ENCODE measurements around the gene EMC1. TPM values are rescaled to one million over a fixed set of nuclear protein-coding genes. Genes with fewer than 3 reads are reported as not detected.

EMC1 gene
- polyA plus RNA-seq, 2 of the 4 experiments (the other 2 are of a cell fraction) = 25.8 to 32.2 TPM

- no peak overlapping the region for H3K4me3 ChIP-seq
- no peak for DNase-seq (ENCODE audit: low read depth in 1 of 2, low spot score in 1 of 2)
- ATAC-seq = no peak
- ChIA-PET CTCF (interaction anchor here (1.1 to 1.5 kb wide), 2 partner anchors 15 to 393 kb away, joined by 3 to 5 read pairs; no protein-coding TSS in a partner anchor), POLR2A (no interaction called here)
- H3K4me1 ChIP-seq = no peaks in the 10 kb centered on the region
- no peak overlapping the region for H3K4me2 ChIP-seq
- TF ChIP-seq EP300 (IDR thresholded peaks at IDR 0.05) (no peak), CTCF (IDR thresholded peaks at IDR 0.05) (no peak), EHF (CRISPR knock-in tag; IDR thresholded peaks at IDR 0.05) (no peak), ZNF302 (CRISPR knock-in tag; IDR thresholded peaks at IDR 0.05) (no peak), RARB (CRISPR knock-in tag; IDR thresholded peaks at IDR 0.05) (no peak), PHF8 (IDR thresholded peaks at IDR 0.05; ENCODE audit: borderline replicate concordance, low read depth) (no peak), TP53 (CRISPR knock-in tag; IDR thresholded peaks at IDR 0.05) (no peak), ESRRA (IDR thresholded peaks at IDR 0.05; ENCODE audit: borderline replicate concordance, low read length) (no peak), CHD4 (IDR thresholded peaks at IDR 0.05; ENCODE audit: borderline replicate concordance) (no peak), JUN (IDR thresholded peaks at IDR 0.05) (no peak), E2F6 (IDR thresholded peaks at IDR 0.05; ENCODE audit: borderline replicate concordance, low read depth) (no peak), HEYL (CRISPR knock-in tag; IDR thresholded peaks at IDR 0.05) (no peak), FOSL2 (IDR thresholded peaks at IDR 0.05) (no peak), FOSL2 (CRISPR knock-in tag; IDR thresholded peaks at IDR 0.05) (no peak), MYC (IDR thresholded peaks at IDR 0.05; ENCODE audit: borderline replicate concordance, low read length) (no peak), FOXS1 (CRISPR knock-in tag; IDR thresholded peaks at IDR 0.05) (no peak)
- no peaks in the 10 kb centered on the region for H3K9me3 ChIP-seq
- no peak for FAIRE-seq
- no peak overlapping the region for H3K27ac ChIP-seq
- 76% methylated on average over 10 of the region's 11 CpGs for WGBS (ENCODE audit: missing lambda C conversion rate)
Measured at GRCh38 chr1:19268445-19268844, 17.1 kb upstream of the EMC1 start.

GRCh38 chr1:19262744-19263143 is 11.4 kb upstream of the EMC1 start:
- no peak for FAIRE-seq
- CTCF ChIA-PET = interaction anchor here (1.9 kb wide), 1 partner anchor 22 kb away, joined by 10 read pairs; no protein-coding TSS in a partner anchor
- TF ChIP-seq FOSL2 (IDR thresholded peaks at IDR 0.05) = no peak
- TF ChIP-seq FOSL2 (CRISPR knock-in tag; IDR thresholded peaks at IDR 0.05) = no peak
- TF ChIP-seq EHMT2 (IDR thresholded peaks at IDR 0.05; ENCODE audit: low read depth) = no peak
- peak in 1 of 2 experiments; percentile 16; a peak in 3 of 6 replicates for ATAC-seq
- Histone ChIP-seq H3K4me2 (no peak overlapping the region), H3K9me3 (no peaks in the 10 kb centered on the region), H3K4me1 (no peaks in the 10 kb centered on the region), H3K27ac (no peak overlapping the region), H3K4me3 (no peak overlapping the region)
- WGBS (ENCODE audit: missing lambda C conversion rate) = 86% methylated on average over 5 of the region's 5 CpGs
- POLR2A ChIA-PET = no interaction called here
- no peak for DNase-seq (ENCODE audit: low read depth in 1 of 2, low spot score in 1 of 2)

- POLR2A ChIA-PET = no interaction called here
- FAIRE-seq (no peak), ATAC-seq (peak; percentile 17 to 41; a peak in 5 of 6 replicates)
Measured at GRCh38 chr1:19262047-19262446, 10.7 kb upstream of the EMC1 start.

More at GRCh38 chr1:19262047-19262446, 10.7 kb upstream of the EMC1 start:
- 75% methylated on average over 5 of the region's 5 CpGs for WGBS (ENCODE audit: missing lambda C conversion rate)
- Histone ChIP-seq H3K9me3 (no peaks in the 10 kb centered on the region), H3K27ac (no peak overlapping the region), H3K4me1 (no peaks in the 10 kb centered on the region), H3K4me3 (no peak overlapping the region), H3K4me2 (no peak overlapping the region)
- TF ChIP-seq HMGXB4 (CRISPR knock-in tag; IDR thresholded peaks at IDR 0.05; ENCODE audit: borderline replicate concordance) (no peak), RCOR1 (IDR thresholded peaks at IDR 0.05; ENCODE audit: low read depth, low read length) (no peak), RAD21 (conservative IDR thresholded peaks at IDR 0.05 in 1 of 2, IDR thresholded peaks at IDR 0.05 in 1 of 2) (no peak), HOXA7 (CRISPR knock-in tag; IDR thresholded peaks at IDR 0.05) (no peak), FOSL2 (IDR thresholded peaks at IDR 0.05) (no peak), FOSL2 (CRISPR knock-in tag; IDR thresholded peaks at IDR 0.05) (no peak), HOXB5 (CRISPR knock-in tag; IDR thresholded peaks at IDR 0.05) (no peak), MYC (IDR thresholded peaks at IDR 0.05; ENCODE audit: borderline replicate concordance, low read length) (no peak), REST (IDR thresholded peaks at IDR 0.05) (no peak), BHLHE40 (IDR thresholded peaks at IDR 0.05; ENCODE audit: low read depth, low read length) (no peak), PBX3 (IDR thresholded peaks at IDR 0.05) (no peak)
- CTCF ChIA-PET = interaction anchor here (1.3 kb wide), 1 partner anchor 21 kb away, joined by 3 read pairs; no protein-coding TSS in a partner anchor
- no peak for DNase-seq (ENCODE audit: low read depth in 1 of 2, low spot score in 1 of 2)

Measured in A549 (cell line).